WTC11 (cell line): ENCODE results near the gene MYO18A. TPM values are rescaled to one million over a fixed set of nuclear protein-coding genes. Genes with fewer than 3 reads are reported as not detected.

Experiments used
- ATAC-seq: fragments of 200-7000 bp; cut with Tn5 transposase; 2 replicates; pipeline ENCODE4 v1.10.0; 2021; ENCODE audit warnings: mild to moderate bottlenecking, moderate library complexity
- CTCF ChIA-PET: fragments of 300-600 bp; sonication (Branson Sonifier 250); formaldehyde crosslinking; loops from one replicate; lab custom pipeline; 2021; ENCODE audit warnings: antibody characterized with exemption; lab: Charles Lee
- POLR2A ChIA-PET: fragments of 350-600 bp; sonication (Branson Sonifier 250); formaldehyde crosslinking; loops from one replicate; lab custom pipeline; 2021; ENCODE audit warnings: antibody characterized with exemption; lab: Charles Lee
- DNase-seq: peaks from one replicate; pipeline ENCODE4 v3.0.0; 2021; ENCODE audit warnings: low spot score
- H3K27ac Mint-ChIP-seq: 2 replicates; pipeline ENCODE4 v1.8.0; 2021; ENCODE audit warnings: mixed read lengths
- H3K27me3 Mint-ChIP-seq: 2 replicates; pipeline ENCODE4 v1.8.0; 2021; ENCODE audit warnings: low read depth, mild to moderate bottlenecking, moderate library complexity, mixed read lengths
- H3K36me3 Mint-ChIP-seq: 2 replicates; pipeline ENCODE4 v1.8.0; 2021; ENCODE audit warnings: mixed read lengths
- H3K4me1 Mint-ChIP-seq: 2 replicates; pipeline ENCODE4 v1.8.0; 2022; ENCODE audit warnings: mixed read lengths
- H3K4me3 Mint-ChIP-seq: 2 replicates; pipeline ENCODE4 v1.8.0; 2021; ENCODE audit warnings: mild to moderate bottlenecking, moderate library complexity, mixed read lengths
- H3K9me3 Mint-ChIP-seq: 2 replicates; pipeline ENCODE4 v1.8.0; 2021; ENCODE audit warnings: mixed read lengths
- ARID4B ChIP-seq: sonication (generic); formaldehyde crosslinking; IDR thresholded peaks from 2 replicates; pipeline ENCODE4 v1.8.0; 2023; ENCODE audit warnings: missing genetic modification reagents, mild to moderate bottlenecking, borderline replicate concordance
- ATF3 ChIP-seq: sonication (generic); formaldehyde crosslinking; conservative IDR thresholded peaks from 2 replicates; pipeline ENCODE4 v1.8.1; 2022; ENCODE audit warnings: mild to moderate bottlenecking, missing genetic modification reagents
- ATF6 ChIP-seq: sonication (generic); formaldehyde crosslinking; IDR thresholded peaks from 2 replicates; pipeline ENCODE4 v1.8.1; 2023; ENCODE audit warnings: mild to moderate bottlenecking, missing genetic modification reagents
- CBFB ChIP-seq: sonication (generic); formaldehyde crosslinking; IDR thresholded peaks from 2 replicates; pipeline ENCODE4 v1.8.1; 2022; ENCODE audit warnings: mild to moderate bottlenecking, low read depth, missing genetic modification reagents
- E2F4 ChIP-seq: sonication (generic); formaldehyde crosslinking; IDR thresholded peaks from 2 replicates; pipeline ENCODE4 v1.8.1; 2022; ENCODE audit warnings: low read depth, mild to moderate bottlenecking, moderate library complexity, missing genetic modification reagents, borderline replicate concordance
- ETV6 ChIP-seq: sonication (generic); formaldehyde crosslinking; IDR thresholded peaks from 2 replicates; pipeline ENCODE4 v1.8.1; 2022; ENCODE audit warnings: mild to moderate bottlenecking, missing genetic modification reagents
- FOXJ3 ChIP-seq: sonication (generic); formaldehyde crosslinking; IDR thresholded peaks from 2 replicates; pipeline ENCODE4 v1.9.0; 2021; ENCODE audit warnings: missing genetic modification reagents, mild to moderate bottlenecking, borderline replicate concordance
- FOXK1 ChIP-seq: sonication (generic); formaldehyde crosslinking; IDR thresholded peaks from 2 replicates; pipeline ENCODE4 v1.8.0; 2022; ENCODE audit warnings: mild to moderate bottlenecking, moderate library complexity, missing genetic modification reagents
- FOXP1 ChIP-seq: sonication (generic); formaldehyde crosslinking; IDR thresholded peaks from 2 replicates; pipeline ENCODE4 v1.8.0; 2022; ENCODE audit warnings: missing genetic modification reagents, mild to moderate bottlenecking, moderate library complexity, borderline replicate concordance
- GRHL2 ChIP-seq: fragments of 250-450 bp; sonication (Bioruptor Pico); IDR thresholded peaks from 2 replicates; pipeline ENCODE4 v1.8.0; 2022; ENCODE audit warnings: mild to moderate bottlenecking, moderate library complexity; ENCODE audit not compliant: insufficient replicate concordance, severe bottlenecking
- JUN ChIP-seq: sonication (generic); formaldehyde crosslinking; IDR thresholded peaks from 2 replicates; pipeline ENCODE4 v1.8.0; 2023; ENCODE audit warnings: mild to moderate bottlenecking, missing genetic modification reagents
- MYBL2 ChIP-seq: sonication (generic); formaldehyde crosslinking; IDR thresholded peaks from 2 replicates; pipeline ENCODE4 v1.8.1; 2023; ENCODE audit warnings: mild to moderate bottlenecking, moderate library complexity, missing genetic modification reagents
- NR1H2 ChIP-seq: sonication (generic); formaldehyde crosslinking; IDR thresholded peaks from 2 replicates; pipeline ENCODE4 v1.9.0; 2021; ENCODE audit warnings: mild to moderate bottlenecking, moderate library complexity, missing genetic modification reagents
- NR2C2 ChIP-seq: sonication (generic); formaldehyde crosslinking; IDR thresholded peaks from 2 replicates; pipeline ENCODE4 v1.8.0; 2022; ENCODE audit warnings: mild to moderate bottlenecking, missing genetic modification reagents
- ZBTB43 ChIP-seq: sonication (generic); formaldehyde crosslinking; IDR thresholded peaks from 2 replicates; pipeline ENCODE4 v1.8.1; 2023; ENCODE audit warnings: mild to moderate bottlenecking, missing genetic modification reagents
- ZNF232 ChIP-seq: sonication (generic); formaldehyde crosslinking; IDR thresholded peaks from 2 replicates; pipeline ENCODE4 v1.8.0; 2022; ENCODE audit warnings: mild to moderate bottlenecking, missing genetic modification reagents
- ZNF425 ChIP-seq: fragments of 250-450 bp; sonication (Bioruptor Pico); conservative IDR thresholded peaks from 2 replicates; pipeline ENCODE4 v1.9.0; 2021; ENCODE audit warnings: mild to moderate bottlenecking
- ZNF532 ChIP-seq: fragments of 250-450 bp; sonication (Bioruptor Pico); IDR thresholded peaks from 2 replicates; pipeline ENCODE4 v1.9.0; 2021; ENCODE audit warnings: mild to moderate bottlenecking, borderline replicate concordance
- total RNA-seq: library from RNA; stranded (reverse); gene quantifications from 3 replicates; pipeline ENCODE4 v1.2.3, GENCODE V29; 2021

Gene MYO18A
- total RNA-seq, 1 experiment from 2014 or later: 54.9 TPM

- peak; percentile 58 for ATAC-seq
- ChIA-PET POLR2A (interaction anchor here (1.0 to 1.2 kb wide), 3 partner anchors 12 to 40 kb away, joined by 3 to 4 read pairs (median 4); no protein-coding TSS in a partner anchor), CTCF (interaction anchor here (0.6 to 2.7 kb wide), 18 partner anchors 10 to 138 kb away, joined by 3 to 21 read pairs (median 4); partner anchors contain the start of genes MYO18A and SEZ6)
- no peak for DNase-seq
- H3K27ac Mint-ChIP-seq: peak overlapping the region; percentile 98
- H3K9me3 Mint-ChIP-seq: no peaks in the 10 kb centered on the region
- H3K4me3 Mint-ChIP-seq: peak overlapping the region; percentile 32
- H3K4me1 Mint-ChIP-seq: peaks cover 63% of the 10 kb centered on the region
- no peaks in the 10 kb centered on the region for H3K27me3 Mint-ChIP-seq
- H3K36me3 Mint-ChIP-seq: peaks cover 18% of the 10 kb centered on the region
- TF ChIP-seq ZNF532 (no peak), ZNF425 (no peak), ZNF232 (CRISPR knock-in tag) (no peak), ETV6 (CRISPR knock-in tag) (no peak), CBFB (CRISPR knock-in tag) (no peak), FOXJ3 (no peak), ZBTB43 (CRISPR knock-in tag) (no peak), ATF3 (CRISPR knock-in tag) (no peak), FOXK1 (CRISPR knock-in tag) (no peak), NR2C2 (CRISPR knock-in tag) (no peak), MYBL2 (CRISPR knock-in tag) (no peak), FOXP1 (CRISPR knock-in tag) (no peak), GRHL2 (no peak), NR1H2 (CRISPR knock-in tag) (no peak), E2F4 (CRISPR knock-in tag) (no peak), ATF6 (CRISPR knock-in tag) (no peak), ARID4B (no peak), JUN (CRISPR knock-in tag) (no peak)
These were observed 138.0 kb downstream of the MYO18A start for GRCh38 chr17:29042026-29042678.
